GM18511 (cell line): ENCODE data around the gene SASS6.

Source experiments
- ATAC-seq: cut with Tn5 transposase; IDR thresholded peaks from one replicate; pipeline ENCODE4 v1.9.1; 2021; ENCODE audit warnings: mild to moderate bottlenecking, moderate library complexity; ENCODE audit not compliant: unreplicated experiment

The SASS6 gene, protein sequence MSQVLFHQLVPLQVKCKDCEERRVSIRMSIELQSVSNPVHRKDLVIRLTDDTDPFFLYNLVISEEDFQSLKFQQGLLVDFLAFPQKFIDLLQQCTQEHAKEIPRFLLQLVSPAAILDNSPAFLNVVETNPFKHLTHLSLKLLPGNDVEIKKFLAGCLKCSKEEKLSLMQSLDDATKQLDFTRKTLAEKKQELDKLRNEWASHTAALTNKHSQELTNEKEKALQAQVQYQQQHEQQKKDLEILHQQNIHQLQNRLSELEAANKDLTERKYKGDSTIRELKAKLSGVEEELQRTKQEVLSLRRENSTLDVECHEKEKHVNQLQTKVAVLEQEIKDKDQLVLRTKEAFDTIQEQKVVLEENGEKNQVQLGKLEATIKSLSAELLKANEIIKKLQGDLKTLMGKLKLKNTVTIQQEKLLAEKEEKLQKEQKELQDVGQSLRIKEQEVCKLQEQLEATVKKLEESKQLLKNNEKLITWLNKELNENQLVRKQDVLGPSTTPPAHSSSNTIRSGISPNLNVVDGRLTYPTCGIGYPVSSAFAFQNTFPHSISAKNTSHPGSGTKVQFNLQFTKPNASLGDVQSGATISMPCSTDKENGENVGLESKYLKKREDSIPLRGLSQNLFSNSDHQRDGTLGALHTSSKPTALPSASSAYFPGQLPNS

GRCh38 chr1:100132566-100133477 is at the start of gene SASS6, which contains the start of gene TRMT13:
SASS6 (minus strand) TSS chr1:100132930; CDS start chr1:100132814, 116 bp downstream.
TRMT13 (plus strand) TSS chr1:100133163; CDS start chr1:100133169, 6 bp downstream.
- peak; percentile 91 for ATAC-seq

DNA sequence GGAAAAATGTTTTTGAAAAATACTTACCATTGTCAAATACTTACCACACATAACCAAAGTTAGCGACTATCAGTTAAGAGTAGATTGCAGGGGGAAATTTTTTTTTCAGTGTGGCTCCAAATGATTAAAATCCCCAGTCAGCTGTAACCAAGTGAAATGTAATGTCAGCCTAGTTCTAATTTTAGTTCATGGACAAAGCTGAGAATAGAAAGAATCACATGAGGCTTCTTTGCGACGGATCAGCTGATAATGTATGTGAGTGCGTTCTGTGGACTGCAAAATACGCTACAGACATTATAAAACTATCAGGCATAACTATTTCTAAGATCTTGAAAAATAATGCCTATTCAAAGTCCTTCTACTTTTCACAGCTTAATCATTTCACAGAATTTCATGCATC is 45.4 kb upstream of the SASS6 start, which contains the start of gene LRRC39:
Gene LRRC39 (minus strand): TSS at position 166 of the 400 bp plus-strand sequence. CDS start 9,740 bp downstream, outside the sequence.
- no peak for ATAC-seq

DNA sequence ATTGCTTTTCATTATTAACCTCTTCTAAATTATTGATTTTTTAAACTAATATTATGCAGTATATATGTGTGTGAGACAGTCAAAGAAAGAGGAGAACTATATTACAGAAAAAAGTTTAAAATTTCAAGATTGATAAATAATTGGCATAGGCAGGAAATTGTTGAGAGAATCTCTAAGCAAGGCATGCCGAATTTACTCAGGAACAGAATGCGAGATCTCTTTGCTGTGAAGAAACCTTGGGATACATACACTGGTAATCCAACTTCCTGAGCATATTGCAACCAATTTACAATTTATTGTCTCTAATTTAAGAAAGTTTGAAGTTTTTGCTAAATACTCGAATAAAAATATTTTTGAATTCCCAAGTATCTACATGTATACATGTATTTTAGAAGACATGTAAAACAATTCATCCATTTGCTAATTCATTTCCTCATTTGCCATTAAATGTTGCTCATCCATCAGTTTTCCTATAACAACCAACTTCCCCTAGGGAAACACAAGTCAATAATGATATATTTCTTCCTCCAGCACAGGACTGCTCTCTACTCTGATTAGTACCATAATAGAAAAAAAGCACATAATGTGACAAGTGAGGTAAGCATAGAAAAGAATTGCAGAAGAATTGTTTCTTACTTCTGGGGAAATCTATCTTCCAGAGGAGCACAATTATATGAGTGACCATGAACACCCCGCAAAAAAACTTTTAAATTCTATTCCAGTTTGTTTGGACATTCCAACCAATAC is 44.7 kb upstream of the SASS6 start:
- ATAC-seq: no peak

DNA sequence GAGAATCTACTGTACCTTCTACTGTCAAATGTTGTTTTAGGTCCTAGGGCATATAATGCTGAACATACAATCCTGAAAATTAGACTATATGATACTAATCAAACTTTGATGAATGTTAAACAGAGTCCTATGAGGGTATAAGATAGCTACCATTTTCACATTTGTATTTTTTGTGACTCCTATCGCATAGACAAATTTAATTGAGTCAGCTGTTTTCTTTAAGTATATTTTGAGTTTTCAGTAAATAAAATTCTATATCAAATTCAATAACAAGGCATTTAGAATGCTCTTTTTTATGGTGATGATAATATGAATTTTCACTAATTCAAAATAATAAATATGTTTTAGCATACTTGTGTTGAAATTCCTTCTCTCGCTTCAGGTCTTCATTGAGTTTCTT is 35.3 kb upstream of the SASS6 start:
- ATAC-seq: no peak

DNA sequence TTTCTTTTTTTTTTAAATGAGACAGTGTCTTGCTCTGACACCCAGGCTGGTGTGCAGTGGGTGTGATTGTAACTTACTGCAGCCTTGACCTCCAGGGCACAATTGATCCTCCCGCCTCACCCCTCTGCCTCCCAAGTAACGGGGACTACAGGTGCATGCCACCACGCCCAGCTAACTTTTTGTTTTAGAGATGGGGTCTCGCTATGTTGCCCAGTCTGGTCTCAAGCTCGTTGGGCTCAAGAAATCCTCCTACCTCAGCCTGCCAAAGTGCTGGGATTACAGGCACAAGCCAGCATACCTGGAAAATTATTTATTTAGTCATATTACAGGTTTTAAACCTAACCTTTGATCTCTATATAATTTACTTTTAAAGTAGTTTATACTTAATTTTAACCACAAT is 32.0 kb upstream of the SASS6 start:
- no peak for ATAC-seq

DNA sequence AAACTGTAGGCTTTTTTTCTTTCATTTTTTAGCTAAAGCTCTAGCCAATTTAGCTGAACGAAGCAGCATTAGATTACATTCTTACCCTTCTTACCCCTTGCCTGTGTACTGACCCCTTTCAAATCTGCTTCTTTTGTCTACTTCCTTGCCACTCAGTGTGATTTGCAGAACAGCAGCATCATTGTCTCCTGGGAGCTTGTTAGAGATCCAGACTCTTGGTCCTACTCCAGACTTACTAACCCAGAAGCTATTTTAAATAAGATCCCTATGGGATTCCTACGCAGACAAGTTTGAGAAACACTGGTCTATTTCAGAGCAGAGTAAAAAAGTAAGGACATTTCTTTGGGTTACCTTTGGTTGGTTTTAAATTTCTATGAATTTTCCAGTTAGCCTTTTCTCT is 31.5 kb upstream of the SASS6 start:
- ATAC-seq: no peak

- ATAC-seq: no peak
Observed at GRCh38 chr1:100162881-100163280, 30.2 kb upstream of the SASS6 start.

GRCh38 chr1:100152271-100152670 is 19.5 kb upstream of the SASS6 start:
- peak; percentile 92 for ATAC-seq

DNA sequence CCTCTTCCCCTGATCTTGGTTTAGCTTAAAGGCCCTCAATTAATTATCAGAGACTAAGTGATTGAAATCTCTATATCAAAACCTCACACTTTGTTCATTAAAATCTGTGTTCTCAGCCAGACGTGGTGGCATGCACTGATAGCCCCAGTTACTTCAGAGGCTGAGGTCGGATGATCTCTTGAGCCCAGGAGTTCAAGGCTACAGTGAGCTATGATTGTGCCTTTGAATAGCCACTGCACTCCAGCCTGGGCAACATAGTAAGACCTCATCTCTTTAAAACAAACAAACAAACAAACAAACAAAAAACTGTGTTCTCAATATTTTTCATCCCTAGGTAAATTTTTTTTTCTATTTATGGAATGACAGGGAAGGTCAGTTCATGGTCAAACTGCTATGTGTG is 18.9 kb upstream of the SASS6 start:
- no peak for ATAC-seq

GRCh38 chr1:100147875-100148274 is 15.1 kb upstream of the SASS6 start:
- ATAC-seq: no peak

- ATAC-seq: no peak
Observed at GRCh38 chr1:100146958-100147357, 14.2 kb upstream of the SASS6 start.

- no peak for ATAC-seq
Observed at GRCh38 chr1:100145116-100145515, 12.4 kb upstream of the SASS6 start.

DNA sequence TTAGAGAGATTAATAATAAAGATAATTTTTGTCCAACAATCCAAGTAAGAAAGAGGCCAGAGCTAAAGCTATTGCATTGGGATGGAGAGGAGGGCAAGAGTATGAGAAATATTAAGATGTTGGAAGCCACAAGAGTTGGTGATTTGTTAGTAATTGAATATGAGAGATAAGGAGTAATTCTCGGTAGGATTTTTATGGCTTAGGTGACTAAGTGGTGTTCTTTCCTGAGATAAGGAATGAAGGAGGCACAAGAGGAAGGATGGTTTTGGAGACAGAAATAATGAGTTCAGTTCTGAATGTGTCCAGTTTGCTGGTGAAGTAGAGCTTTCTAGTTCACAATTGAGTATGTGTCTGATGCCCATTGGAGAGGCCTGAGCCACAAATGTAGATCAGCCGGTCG is 9.6 kb upstream of the SASS6 start:
- no peak for ATAC-seq

- ATAC-seq: no peak
Observed at GRCh38 chr1:100141192-100141591, 8.5 kb upstream of the SASS6 start.

GRCh38 chr1:100137602-100138001 is 4.9 kb upstream of the SASS6 start:
- no peak for ATAC-seq

GRCh38 chr1:100134872-100135271 is 2.1 kb upstream of the SASS6 start:
- ATAC-seq: no peak

- no peak for ATAC-seq
Observed at GRCh38 chr1:100131623-100132022, 1.1 kb downstream of the SASS6 start.

DNA sequence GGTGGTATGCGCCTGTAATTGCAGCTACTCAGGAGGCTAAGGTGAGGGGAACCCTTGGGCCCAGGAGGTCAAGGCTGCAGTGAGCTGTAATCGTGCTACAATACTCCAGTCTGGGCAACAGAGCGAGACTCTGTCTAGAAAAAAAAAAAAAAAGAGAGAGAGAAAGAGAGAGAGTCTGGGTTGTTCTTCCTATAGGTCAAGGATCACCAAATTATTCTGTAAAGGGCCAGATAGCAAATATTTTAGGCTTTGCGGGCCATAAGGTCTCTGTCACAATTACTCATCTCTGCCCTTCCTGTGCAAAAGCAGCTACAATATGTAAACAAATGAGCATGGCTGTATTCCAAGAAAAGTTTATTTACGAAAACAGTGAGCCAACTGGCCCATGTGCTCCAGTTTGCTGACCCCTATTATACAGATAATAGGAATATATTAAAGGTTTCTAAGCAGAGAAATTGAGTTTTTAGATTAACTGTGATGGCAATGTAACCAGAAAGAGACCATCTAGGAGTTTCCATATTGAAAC is 2.1 kb downstream of the SASS6 start:
- ATAC-seq: peak; percentile 19

- no peak for ATAC-seq
Observed at GRCh38 chr1:100127226-100127625, 5.5 kb downstream of the SASS6 start.

DNA sequence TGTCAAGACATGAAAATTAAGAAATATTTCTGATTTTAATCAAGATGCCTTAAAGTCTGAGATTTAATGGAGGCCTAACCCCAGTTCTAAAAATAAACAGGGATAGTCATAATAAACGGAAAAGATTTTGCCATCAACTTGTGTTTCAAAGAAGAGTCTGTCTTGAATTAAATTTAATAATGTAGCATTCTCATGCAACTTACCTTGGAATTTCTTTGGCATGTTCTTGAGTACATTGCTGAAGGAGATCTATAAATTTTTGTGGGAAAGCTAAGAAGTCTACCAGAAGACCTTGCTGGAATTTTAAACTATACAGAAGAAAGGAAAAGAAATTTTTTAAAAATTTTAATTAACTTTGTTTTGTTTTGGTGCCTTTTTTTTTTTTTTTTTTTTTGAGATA is 10.6 kb downstream of the SASS6 start:
- ATAC-seq: no peak
